SK-N-SH (cell line): ENCODE data around the gene FCSK.

Source experiments
- EP300 ChIP-seq, 2 experiments: IDR thresholded peaks; 2 replicates each; pipeline versions ENCODE4 v1.4.0 to v1.6.1; 2012; ENCODE audit warnings: borderline replicate concordance in 1 of 2, low read depth in 1 of 2, low read length in 1 of 2
- EZH2phosphoT487 ChIP-seq: fragments of 200-600 bp; sonication (generic); IDR thresholded peaks from 2 replicates; pipeline ENCODE4 v1.6.1; 2017; ENCODE audit warnings: low read depth, mixed run types, mild to moderate bottlenecking, antibody characterized with exemption, moderate library complexity, borderline replicate concordance
- FOSL2 ChIP-seq: IDR thresholded peaks from 2 replicates; pipeline ENCODE4 v1.4.0; 2012; ENCODE audit warnings: low read depth, mild to moderate bottlenecking, moderate library complexity, borderline replicate concordance
- MEF2A ChIP-seq: IDR thresholded peaks from 2 replicates; pipeline ENCODE4 v1.4.0; 2012; ENCODE audit warnings: low read depth, borderline replicate concordance
- RAD21 ChIP-seq: IDR thresholded peaks from 2 replicates; pipeline ENCODE4 v1.6.1; 2012; ENCODE audit warnings: mild to moderate bottlenecking, low read length
- RFX5 ChIP-seq: IDR thresholded peaks from 2 replicates; pipeline ENCODE4 v1.6.1; 2012; ENCODE audit warnings: mild to moderate bottlenecking, improper control_type of control experiment, low read length
- SMC3 ChIP-seq: IDR thresholded peaks from 2 replicates; pipeline ENCODE4 v1.6.1; 2012; ENCODE audit warnings: low read depth, low read length, improper control_type of control experiment
- TF ChIP-seq, protein P1 (sequence below): fragments of 200-600 bp; sonication (generic); IDR thresholded peaks from 2 replicates; pipeline ENCODE4 v1.6.1; 2017; ENCODE audit warnings: antibody characterized with exemption, mild to moderate bottlenecking, moderate library complexity

DNA sequence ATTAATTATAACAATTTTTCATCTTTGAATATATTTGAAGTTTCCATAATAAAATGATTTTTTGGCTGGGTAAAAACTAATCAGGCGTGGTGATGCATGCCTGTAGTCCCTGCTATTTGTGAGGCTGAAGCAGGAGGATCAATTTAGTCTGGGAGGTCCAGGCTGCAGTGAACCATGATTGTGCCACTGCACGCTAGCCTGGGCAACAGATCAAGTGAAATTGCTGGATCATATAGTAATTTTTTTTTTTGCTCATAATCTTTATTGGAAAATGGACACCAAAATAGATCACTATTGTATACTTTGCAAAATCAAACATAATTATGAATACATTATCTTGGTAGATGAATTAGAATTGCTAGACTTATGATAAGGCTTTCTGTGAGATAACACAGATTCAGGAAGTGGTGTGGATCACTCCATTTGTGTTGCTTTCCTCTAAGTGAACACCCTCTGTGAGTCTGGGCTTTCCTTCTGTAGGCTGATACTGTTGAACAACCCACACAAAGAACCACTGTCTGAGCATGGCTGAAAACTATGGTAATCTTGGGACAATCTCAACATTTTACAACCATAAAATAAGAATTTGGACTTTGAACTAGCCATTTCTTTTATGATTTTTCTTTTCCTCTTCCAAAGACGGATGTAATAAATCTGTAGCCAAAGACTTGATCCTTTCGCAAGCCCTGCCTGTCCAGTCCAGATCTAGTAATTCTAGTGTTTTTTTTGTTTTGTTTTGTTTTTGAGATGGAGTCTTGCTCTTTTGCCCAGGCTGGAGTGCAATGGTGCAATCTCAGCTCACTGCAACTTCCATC lies 9.9 kb upstream of the FCSK start:
- TF ChIP-seq FOSL2, result no peak
- TF ChIP-seq, protein P1, sequence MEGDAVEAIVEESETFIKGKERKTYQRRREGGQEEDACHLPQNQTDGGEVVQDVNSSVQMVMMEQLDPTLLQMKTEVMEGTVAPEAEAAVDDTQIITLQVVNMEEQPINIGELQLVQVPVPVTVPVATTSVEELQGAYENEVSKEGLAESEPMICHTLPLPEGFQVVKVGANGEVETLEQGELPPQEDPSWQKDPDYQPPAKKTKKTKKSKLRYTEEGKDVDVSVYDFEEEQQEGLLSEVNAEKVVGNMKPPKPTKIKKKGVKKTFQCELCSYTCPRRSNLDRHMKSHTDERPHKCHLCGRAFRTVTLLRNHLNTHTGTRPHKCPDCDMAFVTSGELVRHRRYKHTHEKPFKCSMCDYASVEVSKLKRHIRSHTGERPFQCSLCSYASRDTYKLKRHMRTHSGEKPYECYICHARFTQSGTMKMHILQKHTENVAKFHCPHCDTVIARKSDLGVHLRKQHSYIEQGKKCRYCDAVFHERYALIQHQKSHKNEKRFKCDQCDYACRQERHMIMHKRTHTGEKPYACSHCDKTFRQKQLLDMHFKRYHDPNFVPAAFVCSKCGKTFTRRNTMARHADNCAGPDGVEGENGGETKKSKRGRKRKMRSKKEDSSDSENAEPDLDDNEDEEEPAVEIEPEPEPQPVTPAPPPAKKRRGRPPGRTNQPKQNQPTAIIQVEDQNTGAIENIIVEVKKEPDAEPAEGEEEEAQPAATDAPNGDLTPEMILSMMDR, result no peak
- TF ChIP-seq SMC3, result no peak
- no peak for TF ChIP-seq EP300 (IDR thresholded peaks at IDR 0.05; ENCODE audit: borderline replicate concordance in 1 of 2, low read depth in 1 of 2, low read length in 1 of 2)
- TF ChIP-seq RAD21, result no peak
- TF ChIP-seq EZH2phosphoT487, result no peak
- no peak for TF ChIP-seq RFX5
- no peak for TF ChIP-seq MEF2A
